Measurements from ENCODE around the gene RBM10. TPM values are rescaled to one million over a fixed set of nuclear protein-coding genes. Genes with fewer than 3 reads are reported as not detected.
A peak's percentile ranks its signal among the peaks of the same experiment; 100 is the strongest.

Gene RBM10
- total RNA-seq, 3 donors from 2014 or later: 77.7 to 83.4 (median 81.4) TPM

DNA sequence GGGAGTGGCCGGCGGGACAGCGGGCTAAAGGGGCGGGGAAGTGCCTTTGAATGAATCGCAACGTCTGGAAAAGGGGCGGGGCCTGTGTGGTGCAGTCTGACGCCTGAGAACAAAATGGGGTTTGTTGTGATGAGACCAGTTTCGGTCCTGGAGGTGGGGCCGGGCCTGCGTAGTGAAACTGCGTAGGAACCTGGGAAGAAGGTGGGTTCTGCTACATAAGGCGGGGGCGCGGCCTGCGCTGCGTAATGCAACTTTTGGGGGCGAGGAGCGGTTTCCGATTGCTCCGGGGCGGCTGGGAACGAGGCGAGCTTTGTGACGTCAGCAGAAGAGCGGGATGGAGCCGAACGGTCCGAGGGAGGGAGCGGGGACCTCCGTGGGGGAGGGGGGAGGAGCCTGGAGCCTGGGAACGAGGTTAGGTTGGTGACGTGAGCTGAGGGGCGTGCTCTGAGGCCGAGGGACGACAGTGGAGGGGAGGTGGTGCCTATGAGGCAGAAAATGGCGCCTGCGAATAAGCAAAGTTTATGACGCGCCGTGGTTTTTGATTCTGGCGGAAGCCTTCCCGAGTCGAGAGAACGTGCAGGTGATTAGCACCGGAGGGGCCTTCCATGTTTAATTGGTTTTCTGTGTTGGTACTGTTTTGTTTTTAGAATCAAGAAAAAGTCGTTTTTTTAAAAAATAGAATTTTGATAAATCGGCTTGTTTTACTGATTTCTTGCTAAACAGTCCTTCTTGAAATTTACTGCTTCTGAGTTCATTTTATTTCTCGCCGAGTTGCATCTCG lies 88.5 kb downstream of the RBM10 start:
- Mint-ChIP-seq H3K9me3 (no peaks in the 10 kb centered on the region), H3K4me1 (ENCODE audit: low read depth) (peaks cover 17% of the 10 kb centered on the region), H3K27me3 (ENCODE audit: low read depth) (no peaks in the 10 kb centered on the region), H3K4me3 (peak overlapping the region; percentile 88), H3K36me3 (ENCODE audit: insufficient read depth) (peaks cover 8% of the 10 kb centered on the region)
- ATAC-seq (peak; percentile 90 to 91), DNase-seq (peak; percentile 96)

DNA sequence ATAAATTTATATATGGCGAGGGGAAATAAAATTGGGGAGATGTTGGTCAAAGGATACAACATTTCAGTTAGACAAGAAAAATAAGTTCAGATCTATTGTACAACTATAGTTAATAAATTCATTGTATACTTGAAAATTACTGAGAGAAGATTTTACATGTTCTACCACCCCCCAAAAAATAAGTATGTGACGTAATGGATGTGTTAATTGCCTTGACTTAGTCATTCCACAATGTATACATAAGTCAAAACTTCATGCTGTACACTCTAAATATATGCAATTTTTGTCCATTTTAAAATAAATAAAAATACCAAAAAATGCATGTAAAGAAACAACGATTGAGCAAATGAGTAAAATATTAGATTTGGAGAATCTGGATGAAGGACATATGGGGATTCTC lies 89.6 kb downstream of the RBM10 start:
- DNase-seq: no peak
- ATAC-seq: no peak
- Mint-ChIP-seq H3K27me3 (ENCODE audit: low read depth) (no peaks in the 10 kb centered on the region), H3K36me3 (ENCODE audit: insufficient read depth) (peaks cover 8% of the 10 kb centered on the region), H3K4me1 (ENCODE audit: low read depth) (peaks cover 17% of the 10 kb centered on the region), H3K4me3 (peak overlapping the region; percentile 67), H3K9me3 (no peaks in the 10 kb centered on the region)

DNA sequence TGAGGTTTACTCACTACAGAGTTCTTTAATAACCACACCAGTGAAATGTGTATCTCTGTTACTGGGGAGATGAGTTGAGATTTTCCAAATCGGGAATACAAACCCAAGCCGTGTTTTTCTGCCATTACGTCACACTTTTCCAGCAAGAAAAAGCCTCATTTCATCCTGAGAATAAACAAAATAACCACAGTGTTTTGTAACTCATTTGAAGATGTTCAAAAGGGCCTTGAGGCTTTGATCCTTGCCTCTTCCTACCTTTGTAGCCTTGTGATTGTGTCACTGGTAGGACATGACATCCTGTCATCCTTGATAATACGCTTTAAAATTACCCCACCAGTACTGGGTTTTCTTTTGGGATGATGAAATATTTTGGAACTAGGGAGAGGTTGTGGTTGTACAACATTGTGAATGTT lies 90.7 kb downstream of the RBM10 start:
- peaks cover 15% of the 10 kb centered on the region for H3K4me1 Mint-ChIP-seq (ENCODE audit: low read depth)
- H3K36me3 Mint-ChIP-seq (ENCODE audit: insufficient read depth): peaks cover 4% of the 10 kb centered on the region

More for the DNA sequence above, 90.7 kb downstream of the RBM10 start:
- no peak overlapping the region for H3K4me3 Mint-ChIP-seq
- no peak for ATAC-seq
- H3K27me3 Mint-ChIP-seq (ENCODE audit: low read depth): no peaks in the 10 kb centered on the region
- DNase-seq: no peak
- no peaks in the 10 kb centered on the region for H3K9me3 Mint-ChIP-seq

Other genes with a start within 250 kb of the RBM10 start
- 1 to 10 TPM; 1.0 to 2.3 (median 1.2) TPM for gene JADE3, start 232.8 kb upstream of the RBM10 start, total RNA-seq
- under 1 TPM; 0.11 to 0.15 (median 0.14) TPM for gene RGN, start 66.8 kb upstream of the RBM10 start, total RNA-seq
- gene NDUFB11, start 519 bp upstream of the RBM10 start, total RNA-seq: 100 to 1,000 TPM in 2 of 3 donors, 10 to 100 TPM in 1; 95.3 to 103 (median 100) TPM
- gene UBA1, start 48.6 kb downstream of the RBM10 start, total RNA-seq: 100 to 1,000 TPM; 236 to 281 (median 254) TPM
- 10 to 100 TPM; 45.4 to 51.4 (median 49.4) TPM for gene CDK16, start 73.5 kb downstream of the RBM10 start, total RNA-seq
- 10 to 100 TPM; 13.5 to 18.8 (median 16.0) TPM for gene USP11, start 87.8 kb downstream of the RBM10 start, total RNA-seq
- gene ZNF157, start 225.4 kb downstream of the RBM10 start, total RNA-seq: under 1 TPM; 0.40 to 0.78 (median 0.73) TPM